GM18867 (cell line): ENCODE measurements around the gene FRMD8.
A peak's percentile ranks its signal among the peaks of the same experiment; 100 is the strongest.
"Not testable (repeated sequence)": the region's sequence is repeated elsewhere in the genome, so short reads cannot be mapped to it uniquely, and the experiment has no call there.

Experiments
- ATAC-seq: cut with Tn5 transposase; IDR thresholded peaks from one replicate; pipeline ENCODE4 v1.9.1; 2021; ENCODE audit warnings: mild to moderate bottlenecking, moderate library complexity; ENCODE audit not compliant: unreplicated experiment

FRMD8 gene

DNA sequence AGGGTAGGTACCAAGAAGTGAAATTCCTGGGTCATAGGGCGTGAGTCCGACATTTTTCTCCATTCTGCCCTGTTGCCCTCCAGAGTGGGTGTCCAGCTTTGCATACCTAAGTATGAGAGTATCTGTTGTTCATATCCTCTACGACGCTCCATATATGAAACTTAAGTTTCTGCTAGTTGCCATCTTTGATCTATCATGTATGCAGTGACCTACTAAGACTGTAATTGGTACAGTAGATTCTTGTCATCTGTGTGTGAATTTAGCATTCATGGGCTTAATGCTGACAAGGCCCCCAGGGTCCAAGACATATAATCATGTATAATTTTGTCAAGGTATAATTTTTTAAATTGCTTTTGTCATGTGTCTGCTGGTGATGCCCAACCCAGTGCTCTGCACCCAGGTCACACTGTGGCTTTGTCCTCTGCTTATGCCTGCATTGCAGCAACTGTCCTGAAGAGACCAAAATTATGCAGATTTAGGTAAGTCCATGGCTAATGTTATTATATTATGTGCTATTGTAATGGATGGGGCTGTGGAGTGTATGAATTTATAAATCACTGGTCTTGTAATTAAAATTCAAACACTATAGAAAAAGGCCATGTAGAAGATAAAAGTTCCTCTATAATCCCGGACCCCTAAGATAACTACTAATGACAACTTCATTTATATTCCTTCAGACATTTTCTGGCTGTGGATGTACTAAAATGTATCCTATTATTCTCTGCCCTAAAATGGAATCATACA, 48.4 kb downstream of the FRMD8 start:
- ATAC-seq, result no peak

DNA sequence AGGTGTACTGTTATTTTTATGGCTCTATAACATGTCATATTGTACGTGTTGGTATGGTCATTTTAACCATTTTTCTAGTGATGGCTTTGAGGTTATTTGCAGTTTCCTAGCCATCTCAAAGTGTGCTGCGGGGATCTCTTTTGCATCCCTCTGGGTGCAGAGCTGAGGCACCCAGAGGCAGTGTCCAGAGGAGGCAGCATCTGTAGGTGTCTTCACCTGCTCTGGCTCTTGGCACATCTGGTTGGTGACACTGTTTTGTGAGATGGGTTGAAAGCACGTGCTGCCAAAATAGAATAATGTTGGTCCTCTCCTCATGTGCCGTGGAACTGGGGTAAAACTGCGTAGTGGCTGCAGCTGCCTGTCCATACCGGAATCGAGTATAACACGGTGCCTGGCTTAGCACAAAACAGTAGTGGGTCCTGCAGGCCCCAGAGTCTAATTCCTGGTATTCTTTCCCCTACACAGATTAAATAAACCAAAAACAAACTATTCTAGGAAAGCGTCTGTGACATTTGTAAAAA, 49.0 kb downstream of the FRMD8 start:
- ATAC-seq, result no peak

- no peak for ATAC-seq
Observed at GRCh38 chr11:65435981-65436411, 49.6 kb downstream of the FRMD8 start.

GRCh38 chr11:65436412-65437032, 50.1 kb downstream of the FRMD8 start:
- ATAC-seq, result no peak

DNA sequence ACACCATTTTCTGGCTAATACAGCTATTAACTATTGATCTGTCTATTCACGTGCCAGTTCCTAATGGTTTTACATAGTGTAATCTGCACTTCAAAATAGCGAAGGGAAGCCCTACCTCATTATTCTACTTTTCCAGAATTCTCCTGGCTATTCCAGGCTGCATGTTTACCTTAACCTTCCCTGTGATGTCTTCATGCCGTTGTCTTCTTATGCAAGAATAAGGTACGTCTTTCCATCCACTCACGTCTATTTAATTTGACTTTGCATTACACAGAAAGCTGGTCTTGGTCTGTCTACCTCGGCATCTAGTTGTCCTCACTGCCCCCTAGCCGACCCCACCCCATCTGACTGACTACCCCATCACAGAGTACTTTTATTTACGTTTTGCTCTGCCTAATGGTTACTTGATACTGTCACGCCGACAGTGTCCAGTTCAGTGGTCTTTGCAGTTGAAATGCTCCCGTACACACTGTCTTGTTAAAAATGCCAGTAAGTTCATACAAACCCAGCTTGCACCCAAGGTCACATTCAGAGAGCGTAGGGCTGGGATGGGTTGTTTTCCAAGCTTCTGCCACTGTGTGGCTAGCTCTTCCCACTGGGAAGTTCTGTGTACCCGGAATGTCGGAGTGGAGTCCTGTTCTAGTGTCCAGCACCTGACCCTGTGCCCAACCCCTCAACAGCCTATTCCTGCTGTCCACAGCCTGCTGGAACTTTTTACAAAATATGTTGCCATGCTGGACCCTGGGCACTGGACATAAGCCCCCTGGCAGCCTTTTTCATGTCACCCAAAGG, 51.2 kb downstream of the FRMD8 start:
- ATAC-seq, result no peak

GRCh38 chr11:65438257-65439151, 52.1 kb downstream of the FRMD8 start:
- no peak for ATAC-seq

GRCh38 chr11:65439331-65440181, 53.1 kb downstream of the FRMD8 start:
- no peak for ATAC-seq

- ATAC-seq, result peak; percentile 40
Observed at GRCh38 chr11:65440831-65441499, 54.5 kb downstream of the FRMD8 start.

DNA sequence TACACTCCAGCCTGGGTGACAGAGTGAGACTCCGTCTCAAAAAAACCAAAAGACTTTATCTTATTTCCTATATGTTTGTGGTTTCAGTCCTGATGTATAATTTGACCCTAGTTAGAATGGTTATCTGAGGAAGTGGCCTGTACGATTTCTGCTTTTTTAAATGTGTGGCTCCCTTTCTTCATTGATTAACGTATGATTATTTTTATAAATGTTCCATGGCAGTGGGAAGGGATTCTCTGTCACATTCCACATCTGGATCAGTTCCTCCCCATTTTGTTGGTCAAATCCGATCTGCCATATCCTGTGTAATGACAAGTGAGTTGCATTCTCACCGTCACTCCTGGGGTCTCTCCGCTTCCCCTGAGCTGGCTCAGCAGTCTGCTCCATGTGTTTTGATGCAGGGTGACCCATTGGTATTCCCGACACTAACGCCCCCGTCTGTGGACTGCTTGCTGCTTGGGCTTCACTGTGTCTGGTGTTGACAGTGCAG, 56.5 kb downstream of the FRMD8 start:
- no peak for ATAC-seq

- ATAC-seq, result no peak
Observed at GRCh38 chr11:65444314-65445051, 58.0 kb downstream of the FRMD8 start.

DNA sequence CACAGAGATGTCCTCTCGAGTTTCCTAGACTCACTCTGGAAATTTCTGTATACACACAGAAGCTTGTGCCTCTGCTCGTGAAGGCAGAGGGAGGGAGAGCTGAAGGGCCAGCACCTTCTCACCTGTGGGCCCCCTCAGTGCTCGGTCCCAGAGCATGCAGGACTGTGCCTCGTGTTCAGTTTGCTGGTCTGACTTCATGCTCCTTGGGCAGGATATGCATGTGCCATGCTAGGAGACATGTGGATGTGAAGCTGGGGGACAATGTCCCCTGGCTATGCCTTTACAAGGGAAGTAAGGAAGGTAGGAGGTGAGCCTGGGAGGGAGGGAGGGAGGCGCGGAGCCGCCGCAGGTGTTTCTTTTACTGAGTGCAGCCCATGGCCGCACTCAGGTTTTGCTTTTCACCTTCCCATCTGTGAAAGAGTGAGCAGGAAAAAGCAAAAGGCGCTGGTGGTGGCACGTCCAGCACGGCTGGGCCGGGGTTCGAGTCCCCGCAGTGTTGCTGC, 58.7 kb downstream of the FRMD8 start:
- no peak for ATAC-seq

DNA sequence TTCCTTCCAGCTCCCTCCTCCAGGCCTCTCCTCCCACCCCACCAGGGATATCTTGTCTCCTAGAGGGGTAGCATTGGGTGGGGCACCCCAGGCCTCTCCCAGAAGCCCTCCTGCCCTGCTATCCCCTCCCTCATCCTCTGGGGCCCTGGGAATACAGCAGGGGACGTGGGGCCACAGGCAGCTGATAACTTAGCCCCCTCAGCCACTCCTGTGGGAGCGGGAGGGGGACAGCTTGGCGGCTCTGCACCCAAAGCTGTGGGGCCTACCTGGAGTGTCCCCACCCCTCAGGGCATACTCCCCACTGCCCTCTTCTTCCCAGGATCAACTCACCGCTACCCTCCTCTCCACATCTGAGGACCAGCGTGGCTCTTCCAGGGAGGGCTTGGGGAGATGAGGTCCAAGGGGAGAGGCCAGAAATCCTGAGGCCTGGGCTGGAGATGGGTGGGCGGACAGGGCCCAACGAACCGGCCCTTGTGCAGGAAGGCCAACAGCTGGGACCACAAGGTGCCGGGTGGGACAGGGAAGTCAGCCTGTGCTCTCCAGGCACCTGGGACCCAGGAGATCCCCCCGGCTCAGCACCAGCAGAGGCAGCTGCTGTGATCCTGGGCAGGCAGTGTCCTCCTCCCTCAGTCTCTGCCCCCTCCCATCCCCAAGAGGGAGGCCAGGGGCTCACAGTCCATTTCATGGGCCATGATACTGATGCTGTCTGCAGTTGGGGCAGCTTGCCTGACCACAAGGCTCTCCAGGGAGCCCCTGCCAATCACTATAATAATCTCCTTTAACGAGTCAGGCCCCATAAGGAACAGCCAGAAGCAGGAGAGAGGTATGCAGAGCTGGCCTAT, 59.4 kb downstream of the FRMD8 start:
- ATAC-seq, result no peak

DNA sequence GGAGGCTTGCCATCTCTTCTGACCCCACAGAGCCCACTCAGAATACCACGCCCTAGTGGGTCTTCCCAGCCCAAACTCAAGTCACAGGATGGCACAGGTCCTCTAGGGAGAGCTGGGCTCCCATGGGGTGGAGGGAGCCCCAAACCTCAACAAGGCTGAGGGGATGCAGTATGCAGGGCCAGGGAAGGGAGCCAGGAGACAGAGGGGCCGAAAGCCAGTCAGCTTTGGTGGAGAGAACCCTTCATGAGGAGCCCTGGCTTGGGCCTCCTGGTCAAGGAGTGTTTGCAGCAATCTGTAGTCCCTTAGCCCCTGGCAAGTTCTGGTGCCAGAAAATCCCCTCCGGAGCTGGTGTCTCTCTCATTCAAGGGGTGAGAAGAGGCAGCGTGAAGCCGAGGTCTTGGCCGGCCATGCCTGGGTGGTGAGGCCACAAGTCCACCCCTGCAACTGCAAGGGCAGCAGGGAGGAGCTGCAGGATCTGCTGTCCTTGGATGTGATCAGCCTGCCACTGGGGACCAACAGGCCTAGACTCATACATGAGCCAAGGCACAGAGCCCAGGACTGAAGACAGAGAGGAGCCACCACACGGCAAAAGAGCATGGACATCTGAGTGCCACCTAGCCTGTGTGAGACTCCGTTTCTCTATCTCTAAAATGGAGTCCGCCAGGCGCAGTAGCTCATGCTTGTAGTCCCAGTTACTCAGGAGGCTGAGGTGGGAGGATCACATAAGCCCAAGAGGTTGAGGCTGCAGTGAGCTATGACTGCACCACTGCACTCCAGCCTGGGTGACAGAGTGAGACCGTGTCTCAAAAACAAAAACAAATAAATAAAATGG, 60.2 kb downstream of the FRMD8 start:
- no peak for ATAC-seq

DNA sequence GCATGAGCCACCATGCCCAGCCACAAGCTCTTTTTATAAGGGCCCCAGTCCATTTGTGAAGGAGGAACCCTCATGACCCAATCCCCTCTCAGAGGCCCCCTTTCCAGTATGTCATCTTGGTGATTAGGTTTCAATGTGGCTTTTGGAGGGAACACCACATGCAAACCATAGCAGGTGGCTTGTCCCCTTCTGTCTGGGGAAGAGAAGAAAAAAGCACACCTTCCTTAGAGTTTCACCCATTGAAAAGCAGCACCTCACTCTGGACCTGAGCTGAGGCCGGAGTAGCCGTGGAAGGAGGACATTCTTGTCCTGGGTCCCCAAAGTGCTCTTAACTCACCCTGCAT, 61.6 kb downstream of the FRMD8 start:
- no peak for ATAC-seq

GRCh38 chr11:65448418-65449105, 62.1 kb downstream of the FRMD8 start:
- ATAC-seq, result no peak

DNA sequence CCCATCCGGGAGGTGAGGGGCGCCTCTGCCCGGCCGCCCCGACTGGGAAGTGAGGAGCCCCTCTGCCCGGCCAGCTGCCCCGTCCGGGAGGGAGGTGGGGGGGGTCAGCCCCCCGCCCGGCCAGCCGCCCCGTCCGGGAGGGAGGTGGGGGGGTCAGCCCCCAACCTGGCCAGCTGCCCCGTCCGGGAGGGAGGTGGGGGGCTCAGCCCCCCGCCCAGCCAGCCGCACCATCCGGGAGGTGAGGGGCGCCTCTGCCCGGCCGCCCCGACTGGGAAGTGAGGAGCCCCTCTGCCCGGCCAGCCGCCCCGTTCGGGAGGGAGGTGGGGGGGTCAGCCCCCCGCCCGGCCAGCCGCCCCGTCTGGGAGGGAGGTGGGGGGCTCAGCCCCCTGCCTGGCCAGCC, 64.9 kb downstream of the FRMD8 start:
- ATAC-seq, result not testable (repeated sequence)
